NT2/D1 (cell line): Measurements from ENCODE around the gene SEMA3F.

Experiments
- SUZ12 ChIP-seq: IDR thresholded peaks from 2 replicates; pipeline ENCODE4 v1.6.1; 2011; ENCODE audit not compliant: insufficient read length, insufficient read depth; ENCODE audit errors: extremely low read depth
- YY1 ChIP-seq: IDR thresholded peaks from 2 replicates; pipeline ENCODE4 v1.6.1; 2011; ENCODE audit not compliant: insufficient read length, insufficient read depth
- ZNF274 ChIP-seq: IDR thresholded peaks from 2 replicates; pipeline ENCODE4 v1.6.1; 2011; ENCODE audit warnings: mild to moderate bottlenecking, low read depth, low read length

- TF ChIP-seq ZNF274 (no peak), SUZ12 (no peak), YY1 (no peak)
These were observed 18.8 kb downstream of the SEMA3F start for GRCh38 chr3:50173685-50174516.
